ENCODE data around the gene NUP107.

DNA sequence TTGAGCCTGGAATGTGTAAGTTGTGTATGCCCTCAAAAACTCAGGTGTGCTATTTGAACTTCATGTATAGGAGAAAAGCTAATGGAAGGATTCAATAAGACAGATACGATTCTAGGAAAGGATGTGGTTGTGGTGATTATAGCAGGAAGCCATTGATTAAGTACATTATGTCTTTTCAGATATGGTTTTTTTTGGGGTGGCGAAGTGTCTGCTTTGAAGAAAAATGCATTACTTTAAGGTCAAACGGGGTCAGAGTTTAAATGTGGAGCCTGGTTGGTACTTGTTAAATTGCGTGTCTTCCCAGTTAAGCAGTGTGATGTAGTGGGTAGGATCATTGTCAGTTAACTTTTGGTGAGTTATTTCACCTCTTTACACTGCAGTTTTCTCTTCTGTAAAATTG, 13.0 kb upstream of the NUP107 start:
- TF ChIP-seq, protein P1, sequence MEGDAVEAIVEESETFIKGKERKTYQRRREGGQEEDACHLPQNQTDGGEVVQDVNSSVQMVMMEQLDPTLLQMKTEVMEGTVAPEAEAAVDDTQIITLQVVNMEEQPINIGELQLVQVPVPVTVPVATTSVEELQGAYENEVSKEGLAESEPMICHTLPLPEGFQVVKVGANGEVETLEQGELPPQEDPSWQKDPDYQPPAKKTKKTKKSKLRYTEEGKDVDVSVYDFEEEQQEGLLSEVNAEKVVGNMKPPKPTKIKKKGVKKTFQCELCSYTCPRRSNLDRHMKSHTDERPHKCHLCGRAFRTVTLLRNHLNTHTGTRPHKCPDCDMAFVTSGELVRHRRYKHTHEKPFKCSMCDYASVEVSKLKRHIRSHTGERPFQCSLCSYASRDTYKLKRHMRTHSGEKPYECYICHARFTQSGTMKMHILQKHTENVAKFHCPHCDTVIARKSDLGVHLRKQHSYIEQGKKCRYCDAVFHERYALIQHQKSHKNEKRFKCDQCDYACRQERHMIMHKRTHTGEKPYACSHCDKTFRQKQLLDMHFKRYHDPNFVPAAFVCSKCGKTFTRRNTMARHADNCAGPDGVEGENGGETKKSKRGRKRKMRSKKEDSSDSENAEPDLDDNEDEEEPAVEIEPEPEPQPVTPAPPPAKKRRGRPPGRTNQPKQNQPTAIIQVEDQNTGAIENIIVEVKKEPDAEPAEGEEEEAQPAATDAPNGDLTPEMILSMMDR (IDR thresholded peaks at IDR 0.05), result no peak
- TF ChIP-seq POLR2A (IDR thresholded peaks at IDR 0.05), result no peak
